Measurements from ENCODE around the gene TRIP12. TPM values are rescaled to one million over a fixed set of nuclear protein-coding genes. Genes with fewer than 3 reads are reported as not detected.

TRIP12 gene
- total and polyA plus RNA-seq, 2 donors (not counting 3 experiments of a cell fraction or from before 2014, with no cell fraction given), result 53.8 to 278 TPM

DNA sequence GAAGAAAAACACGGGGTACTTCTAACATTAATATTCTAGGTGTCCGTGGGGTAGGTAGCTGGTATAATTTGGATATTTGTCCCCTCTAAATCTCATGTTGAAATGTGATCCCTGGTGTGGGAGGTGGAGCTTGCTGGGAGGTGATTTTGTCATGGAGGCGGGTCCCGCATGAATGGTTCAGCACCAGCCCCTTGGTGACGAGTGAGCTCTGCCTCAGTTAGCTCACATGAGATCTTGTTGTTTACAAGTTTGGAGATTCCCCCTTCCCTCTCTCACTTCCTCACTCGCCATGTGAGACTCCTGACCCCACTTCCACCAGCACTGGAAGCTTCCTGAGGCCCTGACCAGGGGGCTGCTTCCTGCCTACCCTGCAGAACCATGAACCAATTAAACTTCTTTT lies 172.0 kb downstream of the TRIP12 start:
- no peaks in the 10 kb centered on the region for H4K20me1 ChIP-seq (replicated peaks; ENCODE audit: control insufficient read depth, extremely low read depth, insufficient read depth, low read length)
- H2AFZ ChIP-seq (ENCODE audit: low read depth, low read length), result no peak overlapping the region
- no peaks in the 10 kb centered on the region for H3K9me3 ChIP-seq (replicated peaks; ENCODE audit: control insufficient read depth, insufficient read depth, low read length)
- ChIA-PET POLR2A (no interaction called here), CTCF (interaction anchor here (0.8 kb wide), 1 partner anchor 32 kb away, joined by 3 read pairs; no protein-coding TSS in a partner anchor)
- H3K9me1 ChIP-seq (replicated peaks; ENCODE audit: control insufficient read depth, extremely low read depth, insufficient read depth, low read length), result no peaks in the 10 kb centered on the region
- dilution Hi-C loops (cut with MboI; ENCODE audit: extremely low pct_ligation_motif_present, low sequenced_read_pairs) (no loop called here), intact Hi-C loops (cut with micrococcal nuclease) (no loop called here)
- H3K79me2 ChIP-seq (ENCODE audit: control insufficient read depth, insufficient read depth, low read length), result no peaks in the 10 kb centered on the region
- DNase-seq (ENCODE audit: low read depth, low spot score) (no peak), FAIRE-seq (no peak)
- H3K27me3 ChIP-seq (ENCODE audit: control insufficient read depth in 2 of 2, insufficient read depth in 2 of 2, low read length in 2 of 2), result no peaks in the 10 kb centered on the region
- no peaks in the 10 kb centered on the region for H3K36me3 ChIP-seq (ENCODE audit: control insufficient read depth in 2 of 2, extremely low read depth in 1 of 2, insufficient read depth in 2 of 2, low read length in 2 of 2)
- no peak overlapping the region for H3K27ac ChIP-seq (ENCODE audit: insufficient read depth, low read depth, low read length)
- TF ChIP-seq GATA2 (IDR thresholded peaks at IDR 0.05; ENCODE audit: insufficient read depth, insufficient read length, low read depth, low read length) (no peak), POLR2A (IDR thresholded peaks at IDR 0.05; ENCODE audit: low read depth, low read length) (no peak), FOS (IDR thresholded peaks at IDR 0.05; ENCODE audit: borderline replicate concordance, insufficient read depth, low read length) (no peak), MYC (IDR thresholded peaks at IDR 0.05; ENCODE audit: low read depth, low read length) (no peak), JUN (IDR thresholded peaks at IDR 0.05; ENCODE audit: borderline replicate concordance, insufficient read depth, insufficient read length, low read depth) (no peak), POLR2AphosphoS5 (IDR thresholded peaks at IDR 0.05; ENCODE audit: insufficient read depth, low read depth, low read length) (no peak), EZH2 (IDR thresholded peaks at IDR 0.05; ENCODE audit: borderline replicate concordance, low read depth, low read length, severe bottlenecking) (no peak)
- TF ChIP-seq, protein P1, sequence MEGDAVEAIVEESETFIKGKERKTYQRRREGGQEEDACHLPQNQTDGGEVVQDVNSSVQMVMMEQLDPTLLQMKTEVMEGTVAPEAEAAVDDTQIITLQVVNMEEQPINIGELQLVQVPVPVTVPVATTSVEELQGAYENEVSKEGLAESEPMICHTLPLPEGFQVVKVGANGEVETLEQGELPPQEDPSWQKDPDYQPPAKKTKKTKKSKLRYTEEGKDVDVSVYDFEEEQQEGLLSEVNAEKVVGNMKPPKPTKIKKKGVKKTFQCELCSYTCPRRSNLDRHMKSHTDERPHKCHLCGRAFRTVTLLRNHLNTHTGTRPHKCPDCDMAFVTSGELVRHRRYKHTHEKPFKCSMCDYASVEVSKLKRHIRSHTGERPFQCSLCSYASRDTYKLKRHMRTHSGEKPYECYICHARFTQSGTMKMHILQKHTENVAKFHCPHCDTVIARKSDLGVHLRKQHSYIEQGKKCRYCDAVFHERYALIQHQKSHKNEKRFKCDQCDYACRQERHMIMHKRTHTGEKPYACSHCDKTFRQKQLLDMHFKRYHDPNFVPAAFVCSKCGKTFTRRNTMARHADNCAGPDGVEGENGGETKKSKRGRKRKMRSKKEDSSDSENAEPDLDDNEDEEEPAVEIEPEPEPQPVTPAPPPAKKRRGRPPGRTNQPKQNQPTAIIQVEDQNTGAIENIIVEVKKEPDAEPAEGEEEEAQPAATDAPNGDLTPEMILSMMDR (IDR thresholded peaks at IDR 0.05; ENCODE audit: extremely low read depth in 1 of 2, insufficient read depth in 1 of 2, low read depth in 1 of 2, low read length in 2 of 2), result no peak
- TF ChIP-seq, protein P2, sequence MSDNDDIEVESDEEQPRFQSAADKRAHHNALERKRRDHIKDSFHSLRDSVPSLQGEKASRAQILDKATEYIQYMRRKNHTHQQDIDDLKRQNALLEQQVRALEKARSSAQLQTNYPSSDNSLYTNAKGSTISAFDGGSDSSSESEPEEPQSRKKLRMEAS (IDR thresholded peaks at IDR 0.05; ENCODE audit: insufficient read depth, insufficient read length), result no peak
- no peak overlapping the region for H3K4me2 ChIP-seq (ENCODE audit: insufficient read depth, low read length)
- no peaks in the 10 kb centered on the region for H3K4me1 ChIP-seq (ENCODE audit: control insufficient read depth, extremely low read depth, insufficient read depth, low read length)
- H3K4me3 ChIP-seq (replicated peaks in 1 of 3; ENCODE audit: insufficient read depth in 1 of 3, low read depth in 1 of 3, low read length in 3 of 3), result no peak overlapping the region
- no peak overlapping the region for H3K9ac ChIP-seq (replicated peaks; ENCODE audit: extremely low read depth, insufficient read depth, low read length)
- BruUV-seq (replicated peaks), result no TSS peak
